GM18508 (cell line): ENCODE data around the gene EEF1AKMT4.

Source experiments
- ATAC-seq: cut with Tn5 transposase; IDR thresholded peaks from one replicate; pipeline ENCODE4 v1.9.1; 2021; ENCODE audit warnings: moderate number of reproducible peaks; ENCODE audit not compliant: insufficient read depth, unreplicated experiment

EEF1AKMT4 gene

DNA sequence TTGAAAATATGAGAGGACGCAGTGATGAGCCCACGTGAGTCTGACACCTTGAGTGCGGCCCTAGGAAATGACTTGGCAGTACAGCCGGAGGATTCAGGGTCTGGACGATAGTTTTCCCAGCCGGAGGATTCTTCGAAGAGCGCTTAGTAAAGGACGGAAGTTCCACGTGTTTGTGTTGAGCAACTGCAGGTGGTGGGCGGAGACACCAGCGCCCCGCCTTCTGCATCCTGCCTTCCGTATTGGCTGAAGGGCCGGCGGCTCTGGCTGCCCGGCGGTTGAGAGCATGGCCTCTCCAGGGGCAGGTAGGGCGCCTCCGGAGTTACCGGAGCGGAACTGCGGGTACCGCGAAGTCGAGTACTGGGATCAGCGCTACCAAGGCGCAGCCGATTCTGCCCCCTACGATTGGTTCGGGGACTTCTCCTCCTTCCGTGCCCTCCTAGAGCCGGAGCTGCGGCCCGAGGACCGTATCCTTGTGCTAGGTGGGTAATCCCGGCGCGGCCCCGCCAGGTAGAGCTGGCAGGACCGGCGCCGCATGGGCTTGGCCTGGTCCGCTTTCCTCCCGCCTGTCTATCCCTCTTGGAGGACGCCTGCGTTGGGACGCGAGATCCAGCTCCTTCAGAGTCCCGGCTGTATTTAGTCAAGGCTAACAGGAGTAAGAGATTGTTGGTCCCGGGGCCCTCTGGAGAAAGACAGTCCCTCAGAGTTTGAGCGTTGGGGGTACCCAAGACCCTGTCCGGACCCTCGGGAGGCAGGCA, at the start of gene EEF1AKMT4:
Gene EEF1AKMT4, plus strand, starts transcription at position 261 of the 755 bp plus-strand sequence. Its CDS starts 23 bp downstream, at position 284.
- ATAC-seq, result peak; percentile 80

DNA sequence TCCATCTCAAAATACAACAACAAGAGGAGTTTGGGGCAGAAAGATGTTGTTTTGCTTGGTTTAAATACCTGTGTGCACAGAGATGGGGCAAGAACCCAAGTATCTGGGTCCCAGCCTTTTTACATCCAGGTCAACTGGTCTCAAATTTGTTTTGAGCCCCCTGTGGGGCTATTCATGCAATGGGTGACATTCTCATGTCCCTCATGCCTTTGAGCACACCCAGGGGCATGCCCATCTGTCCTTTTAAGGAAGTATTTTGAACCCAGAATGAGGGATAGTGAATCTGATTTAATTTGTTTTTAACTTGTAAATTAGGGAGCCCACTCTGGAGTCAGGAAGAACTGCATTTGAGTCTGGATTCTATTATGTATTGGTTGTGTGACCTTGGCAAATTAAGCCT, 48.6 kb upstream of the EEF1AKMT4 start:
- ATAC-seq, result no peak

DNA sequence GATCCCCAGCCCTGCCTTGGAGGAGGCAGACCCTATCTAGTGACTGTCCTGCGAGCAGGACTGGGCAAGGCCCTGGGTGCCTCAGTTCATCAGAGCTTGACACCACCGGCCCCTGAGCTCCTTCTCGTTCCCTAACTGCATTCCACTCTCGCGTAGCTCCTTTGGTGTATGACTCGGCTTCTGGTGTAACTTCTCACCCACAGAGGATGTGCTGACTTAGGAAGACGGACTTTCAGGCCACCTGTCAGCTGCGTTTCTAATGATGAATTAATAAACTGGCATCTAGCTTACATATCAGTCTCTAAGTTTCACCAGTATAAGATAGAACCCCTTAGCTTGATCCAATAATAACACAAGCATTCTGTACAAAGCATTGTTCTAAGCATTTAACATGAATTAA, 45.9 kb upstream of the EEF1AKMT4 start:
- no peak for ATAC-seq

- no peak for ATAC-seq
Measured at GRCh38 chr3:184209146-184209923, 40.1 kb upstream of the EEF1AKMT4 start.

DNA sequence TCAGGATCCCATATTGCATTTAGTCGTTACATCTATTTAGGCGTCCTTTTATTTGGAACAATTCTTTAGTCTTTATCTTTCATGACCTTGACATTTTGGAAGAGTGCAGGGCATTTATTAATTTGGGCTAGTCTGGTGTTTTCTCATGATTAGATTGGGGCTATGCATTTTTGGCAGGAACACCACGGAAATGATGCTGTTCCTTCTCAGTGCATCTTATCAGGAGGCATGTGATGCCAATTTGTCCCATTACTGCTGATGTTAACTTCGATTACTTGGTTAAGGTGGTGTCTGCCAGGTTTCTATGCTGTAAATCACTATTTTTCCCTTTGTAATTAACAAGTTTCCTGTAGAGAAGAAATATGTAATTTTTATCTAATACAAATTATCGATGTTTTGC, 38.2 kb upstream of the EEF1AKMT4 start:
- no peak for ATAC-seq

- ATAC-seq, result no peak
Measured at GRCh38 chr3:184211718-184212117, 37.8 kb upstream of the EEF1AKMT4 start.

- no peak for ATAC-seq
Measured at GRCh38 chr3:184218814-184219213, 30.7 kb upstream of the EEF1AKMT4 start.

DNA sequence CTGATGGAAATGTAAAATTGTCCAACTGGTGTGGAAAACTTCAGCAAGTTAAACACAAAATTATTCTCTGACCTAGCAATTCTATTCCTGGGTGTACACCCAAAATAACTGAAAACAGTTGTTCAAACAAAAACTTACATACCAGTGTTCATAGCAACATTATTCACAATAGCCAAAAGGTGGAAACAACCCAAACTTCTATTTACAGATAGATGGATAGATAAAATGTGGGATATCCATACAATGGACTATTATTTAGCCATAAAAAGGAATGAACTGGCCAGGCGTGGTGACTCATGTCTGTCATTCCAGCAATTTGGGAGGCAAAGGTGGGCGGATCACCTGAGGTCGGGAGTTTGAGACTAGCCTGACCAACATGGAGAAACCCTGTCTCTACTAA, 27.0 kb upstream of the EEF1AKMT4 start:
- ATAC-seq, result no peak

DNA sequence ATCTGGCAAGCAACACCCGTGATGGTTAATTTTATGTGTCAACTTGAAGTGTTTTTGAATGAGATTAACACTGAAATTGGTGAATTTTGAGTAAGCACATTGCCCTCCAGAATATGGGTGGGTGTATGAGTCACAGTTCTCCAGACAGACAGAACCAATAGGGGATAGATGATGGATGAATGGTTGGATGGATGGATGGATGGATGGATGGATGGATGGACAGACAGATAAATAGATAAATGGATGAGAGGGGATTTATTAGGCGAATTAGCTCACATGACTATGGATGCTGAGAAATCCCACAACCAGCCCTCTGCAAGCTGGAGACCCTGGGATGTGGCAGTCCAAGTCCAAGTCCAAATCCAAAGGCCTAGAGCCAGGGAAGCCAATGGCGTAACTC, 25.5 kb upstream of the EEF1AKMT4 start:
- no peak for ATAC-seq

DNA sequence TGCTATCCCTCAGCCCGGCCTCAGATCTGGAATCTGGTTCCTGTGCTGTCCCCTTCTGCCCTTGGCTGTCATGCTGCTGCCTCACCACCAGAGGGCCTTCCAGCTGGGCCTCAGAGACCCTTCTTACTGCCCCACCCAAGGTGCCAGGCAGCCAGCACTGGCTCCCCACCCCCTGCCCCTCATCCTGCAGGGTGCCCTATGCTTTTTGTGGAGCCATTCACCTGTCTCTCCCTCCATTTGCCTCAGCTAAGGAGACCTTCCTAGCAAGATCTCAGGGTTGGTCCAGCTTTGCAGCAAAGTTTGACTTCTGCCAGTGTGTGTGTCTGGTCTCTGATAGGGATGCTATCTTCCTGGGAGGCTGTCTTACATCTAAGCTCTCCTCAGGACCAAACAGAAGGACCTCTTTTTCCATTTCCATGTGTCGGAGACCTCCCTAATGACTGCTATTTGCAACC, 22.0 kb upstream of the EEF1AKMT4 start:
- ATAC-seq, result no peak

DNA sequence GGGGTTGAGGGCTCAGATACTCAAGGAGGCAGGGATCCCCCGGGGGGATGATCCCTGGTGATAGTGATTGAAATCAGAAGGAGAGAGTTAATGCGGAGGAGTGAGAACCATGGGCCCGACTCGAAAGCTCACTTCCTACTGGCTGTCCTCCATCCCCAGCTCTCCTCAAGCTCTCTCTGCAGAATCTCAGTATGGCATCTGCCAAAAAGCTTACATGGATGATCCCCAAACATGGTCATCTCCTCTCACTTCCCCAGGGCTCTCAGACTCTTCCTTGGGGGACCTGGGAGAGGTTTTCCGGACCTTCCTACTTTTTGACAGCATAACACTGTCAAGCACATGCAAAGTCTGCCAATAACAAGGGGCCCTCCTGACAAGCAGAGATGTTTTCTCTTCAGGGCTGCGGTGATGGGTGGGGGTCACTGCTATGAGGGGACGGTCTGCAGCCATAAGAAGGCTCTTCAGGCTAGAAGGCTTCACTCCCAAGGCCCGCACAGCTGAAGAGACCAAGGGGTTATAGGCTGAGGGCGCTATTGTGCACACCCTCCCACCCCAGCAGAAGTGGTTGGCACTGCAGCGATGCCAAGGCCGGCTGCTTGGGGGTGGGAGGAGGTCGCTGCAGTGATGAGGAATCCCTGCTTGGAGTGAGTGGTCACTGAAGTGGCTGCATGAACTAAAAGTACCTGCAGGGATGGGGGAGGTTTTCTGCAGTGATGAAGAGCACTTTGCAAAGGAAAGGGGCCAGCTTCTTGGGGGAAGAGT, 20.9 kb upstream of the EEF1AKMT4 start:
- ATAC-seq, result no peak

DNA sequence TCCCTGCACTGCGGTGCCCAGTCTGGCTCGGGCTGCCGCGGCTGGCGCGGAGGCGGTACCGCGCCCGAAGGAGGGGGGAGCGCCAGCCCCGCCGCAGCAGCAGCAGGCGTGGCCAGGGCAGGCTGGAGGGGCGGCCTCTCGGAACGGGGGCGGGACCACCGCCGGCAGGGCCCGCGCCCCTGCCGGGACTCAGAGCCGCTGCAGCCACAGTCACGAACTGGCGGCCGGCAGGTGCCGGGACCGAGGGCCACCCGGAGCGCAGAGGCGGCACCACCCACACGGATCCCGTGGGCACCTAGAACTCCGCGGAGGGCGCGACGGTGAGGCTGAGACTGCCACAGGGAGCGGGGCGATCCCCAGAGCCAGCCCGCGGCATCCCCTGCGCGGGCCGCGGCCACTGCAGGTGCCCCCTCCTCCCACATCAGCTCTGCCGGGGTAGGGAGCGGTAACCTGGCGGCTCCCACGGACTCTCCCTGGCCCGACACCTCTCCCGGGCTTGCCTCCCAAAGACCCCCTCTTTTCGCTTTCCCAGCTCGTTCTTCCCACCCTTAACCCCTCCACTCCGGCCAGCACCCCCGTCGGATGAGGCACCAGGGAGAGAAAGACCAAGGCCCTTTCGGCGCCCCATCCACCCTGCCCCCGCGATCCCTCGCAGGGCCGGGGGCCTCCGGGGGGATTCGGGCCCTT, 19.9 kb upstream of the EEF1AKMT4 start, which contains the start of gene VWA5B2:
Gene VWA5B2, plus strand, starts transcription at position 192 of the 687 bp plus-strand sequence. CDS start 944 bp downstream, outside the sequence.
- no peak for ATAC-seq

- ATAC-seq, result no peak
Measured at GRCh38 chr3:184230081-184230602, 19.3 kb upstream of the EEF1AKMT4 start.

GRCh38 chr3:184230603-184231528, 18.6 kb upstream of the EEF1AKMT4 start:
- no peak for ATAC-seq

DNA sequence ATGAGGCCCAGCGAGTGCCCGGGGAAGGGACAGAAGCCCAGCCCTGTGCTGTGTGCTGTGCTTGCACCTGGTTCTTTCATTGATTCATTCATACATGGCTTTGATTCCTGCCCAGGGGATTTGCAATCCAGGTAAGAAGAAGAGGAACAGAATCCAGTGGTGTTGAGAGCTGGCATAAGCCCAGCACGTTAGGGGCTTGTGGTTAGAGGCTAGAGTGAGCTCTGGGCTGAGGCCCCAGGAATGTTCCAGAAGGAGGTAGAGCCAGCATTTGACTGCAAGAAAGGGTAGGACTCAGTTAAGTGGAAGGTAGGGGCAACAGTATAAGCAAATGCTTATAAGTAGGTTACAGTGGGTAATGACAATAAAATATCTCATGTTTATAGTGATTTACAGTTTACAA, 17.8 kb upstream of the EEF1AKMT4 start:
- no peak for ATAC-seq

GRCh38 chr3:184233127-184233843, 16.2 kb upstream of the EEF1AKMT4 start:
- no peak for ATAC-seq

DNA sequence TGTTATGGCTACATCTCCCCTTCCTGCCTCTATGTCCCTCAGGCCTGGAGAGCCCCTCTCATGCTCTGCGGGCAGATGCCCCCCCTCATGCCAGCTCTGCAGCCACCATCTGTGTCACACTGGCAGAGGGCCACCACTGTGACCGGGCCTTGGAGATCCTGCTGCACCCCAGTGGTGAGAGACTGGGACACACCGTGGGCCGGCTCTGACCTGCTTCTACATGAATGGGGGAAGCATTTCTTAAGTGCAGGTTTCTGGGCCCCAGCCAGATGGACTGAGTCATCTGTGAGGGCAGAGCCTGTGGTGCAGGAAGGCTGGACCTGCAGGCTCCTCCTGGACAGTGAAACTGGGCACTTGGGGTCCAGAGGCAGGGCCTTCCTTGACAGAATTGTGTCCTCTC, 15.2 kb upstream of the EEF1AKMT4 start:
- no peak for ATAC-seq

DNA sequence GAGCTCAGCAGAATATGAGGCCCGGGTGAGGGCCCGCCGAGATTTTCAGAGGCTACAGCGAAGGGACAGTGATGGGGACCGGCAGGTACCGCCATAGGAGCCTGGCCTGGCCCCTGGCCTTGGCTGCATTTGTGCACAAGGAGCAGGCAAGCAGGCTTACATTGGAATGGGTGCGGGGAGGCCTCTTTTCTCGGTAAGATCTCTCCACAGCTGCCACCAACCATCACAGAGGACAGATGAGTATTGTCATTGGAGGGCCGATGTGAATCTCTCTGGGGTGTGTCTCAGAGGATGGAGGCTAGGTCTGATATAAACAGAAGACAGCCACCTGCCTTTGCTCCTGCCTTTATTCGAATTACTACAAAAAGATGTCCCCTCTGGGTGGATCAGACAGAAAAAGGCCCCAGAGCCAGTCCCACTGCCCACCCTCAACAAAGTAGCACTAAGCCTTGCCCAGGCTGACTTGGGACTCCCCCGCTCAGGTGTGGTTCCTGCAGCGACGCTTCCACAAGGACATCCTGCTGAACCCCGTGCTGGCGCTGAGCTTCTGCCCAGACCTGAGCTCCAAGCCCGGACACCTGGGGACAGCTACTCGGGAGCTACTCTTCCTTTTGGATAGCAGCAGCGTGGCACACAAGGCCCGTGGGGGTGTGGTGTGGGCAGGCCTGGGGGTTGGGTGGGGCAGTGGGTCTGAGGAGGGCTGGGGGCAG, 14.6 kb upstream of the EEF1AKMT4 start:
- ATAC-seq, result no peak
